Endothelial cell (in vitro differentiated cells): Measurements from ENCODE around the gene ZNF253. TPM values are rescaled to one million over a fixed set of nuclear protein-coding genes. Genes with fewer than 3 reads are reported as not detected.

Experiments
- DNase-seq: peaks from one replicate; pipeline ENCODE4 v3.0.0; 2021; ENCODE audit warnings: low spot score
- H3K27ac Mint-ChIP-seq: one replicate; pipeline ENCODE4 v1.8.0; 2021; ENCODE audit warnings: mixed read lengths, inconsistent platforms; ENCODE audit not compliant: unreplicated experiment
- H3K27me3 Mint-ChIP-seq: one replicate; pipeline ENCODE4 v1.8.0; 2021; ENCODE audit warnings: mild to moderate bottlenecking, moderate library complexity, mixed read lengths, inconsistent platforms; ENCODE audit not compliant: unreplicated experiment
- H3K36me3 Mint-ChIP-seq: one replicate; pipeline ENCODE4 v1.8.0; 2021; ENCODE audit warnings: mild to moderate bottlenecking, low read depth, mixed read lengths, inconsistent platforms; ENCODE audit not compliant: unreplicated experiment
- H3K4me1 Mint-ChIP-seq: one replicate; pipeline ENCODE4 v1.8.0; 2021; ENCODE audit warnings: mild to moderate bottlenecking, mixed read lengths, inconsistent platforms; ENCODE audit not compliant: unreplicated experiment
- H3K4me3 Mint-ChIP-seq: one replicate; pipeline ENCODE4 v1.8.0; 2021; ENCODE audit warnings: mild to moderate bottlenecking, mixed read lengths, inconsistent platforms; ENCODE audit not compliant: unreplicated experiment
- H3K9me3 Mint-ChIP-seq: one replicate; pipeline ENCODE4 v1.8.0; 2021; ENCODE audit warnings: mixed read lengths, inconsistent platforms; ENCODE audit not compliant: unreplicated experiment
- long read RNA-seq: library from polyadenylated mRNA; unstranded; transcript quantifications from one replicate; pipeline ENCODE4 v2.0.0, GENCODE V29; 2020; ENCODE audit not compliant: unreplicated experiment
- total RNA-seq: library from RNA; stranded (reverse); fragmentation: NEBNext Ultra II Directional; extraction: Animal tissue kit (Norgen Biotek cat#: 25700); gene quantifications from one replicate; pipeline ENCODE4 v1.2.1, GENCODE V29; 2021; ENCODE audit not compliant: unreplicated experiment
- TF ChIP-seq, protein P1 (sequence below): fragments of 200-600 bp; sonication (generic); IDR thresholded peaks from one replicate; pipeline ENCODE4 v1.5.0; 2021; ENCODE audit warnings: antibody characterized with exemption; ENCODE audit not compliant: unreplicated experiment

Gene ZNF253
- 23.3 TPM for total RNA-seq
- long read RNA-seq, partial matches to known transcripts, result 0 of 5 reads
- long read RNA-seq, other reads (novel, unspliced or antisense), result 1 of 5 reads

GRCh38 chr19:19865750-19866610 is at the start of gene ZNF253:
Gene ZNF253 (plus strand): TSS chr19:19865882. CDS start chr19:19865997, 115 bp downstream.
- Mint-ChIP-seq H3K36me3 (peaks cover 7% of the 10 kb centered on the region), H3K4me3 (peak within 1 kb of the TSS; percentile 99), H3K27ac (peak within 1 kb of the TSS; percentile 99), H3K27me3 (peaks cover 11% of the 10 kb centered on the region), H3K9me3 (no peaks in the 10 kb centered on the region), H3K4me1 (peaks cover 17% of the 10 kb centered on the region)
- TF ChIP-seq, protein P1, sequence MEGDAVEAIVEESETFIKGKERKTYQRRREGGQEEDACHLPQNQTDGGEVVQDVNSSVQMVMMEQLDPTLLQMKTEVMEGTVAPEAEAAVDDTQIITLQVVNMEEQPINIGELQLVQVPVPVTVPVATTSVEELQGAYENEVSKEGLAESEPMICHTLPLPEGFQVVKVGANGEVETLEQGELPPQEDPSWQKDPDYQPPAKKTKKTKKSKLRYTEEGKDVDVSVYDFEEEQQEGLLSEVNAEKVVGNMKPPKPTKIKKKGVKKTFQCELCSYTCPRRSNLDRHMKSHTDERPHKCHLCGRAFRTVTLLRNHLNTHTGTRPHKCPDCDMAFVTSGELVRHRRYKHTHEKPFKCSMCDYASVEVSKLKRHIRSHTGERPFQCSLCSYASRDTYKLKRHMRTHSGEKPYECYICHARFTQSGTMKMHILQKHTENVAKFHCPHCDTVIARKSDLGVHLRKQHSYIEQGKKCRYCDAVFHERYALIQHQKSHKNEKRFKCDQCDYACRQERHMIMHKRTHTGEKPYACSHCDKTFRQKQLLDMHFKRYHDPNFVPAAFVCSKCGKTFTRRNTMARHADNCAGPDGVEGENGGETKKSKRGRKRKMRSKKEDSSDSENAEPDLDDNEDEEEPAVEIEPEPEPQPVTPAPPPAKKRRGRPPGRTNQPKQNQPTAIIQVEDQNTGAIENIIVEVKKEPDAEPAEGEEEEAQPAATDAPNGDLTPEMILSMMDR, result no peak
- peak; percentile 94 for DNase-seq

DNA sequence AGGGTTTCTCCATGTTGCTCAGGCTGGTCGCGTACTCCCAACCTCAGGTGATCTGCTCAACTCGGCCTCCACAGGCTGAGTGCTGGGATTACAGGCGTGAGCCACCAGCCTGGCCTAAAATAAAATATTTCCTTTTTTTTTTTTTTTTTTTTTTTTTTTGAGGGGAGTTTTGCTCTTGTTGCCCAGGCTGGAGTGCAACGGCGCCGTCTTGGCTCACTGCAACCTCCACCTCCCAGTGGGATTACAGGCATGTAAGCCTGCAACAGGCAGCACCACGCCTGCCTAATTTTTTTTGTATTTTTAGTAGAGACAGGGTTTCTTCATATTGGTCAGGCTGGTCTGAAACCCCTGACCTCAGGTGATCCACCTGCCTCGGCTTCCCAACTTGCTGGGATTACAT is 49.0 kb upstream of the ZNF253 start:
- no peak overlapping the region for H3K27ac Mint-ChIP-seq
- H3K9me3 Mint-ChIP-seq, result no peaks in the 10 kb centered on the region
- no peaks in the 10 kb centered on the region for H3K4me1 Mint-ChIP-seq
- peaks cover 29% of the 10 kb centered on the region for H3K36me3 Mint-ChIP-seq
- no peak for DNase-seq
- H3K27me3 Mint-ChIP-seq, result peaks cover 6% of the 10 kb centered on the region
- TF ChIP-seq, protein P1, result no peak
- H3K4me3 Mint-ChIP-seq, result no peak overlapping the region

GRCh38 chr19:19817357-19817756 is 48.3 kb upstream of the ZNF253 start:
- no peak for DNase-seq
- H3K36me3 Mint-ChIP-seq, result peaks cover 27% of the 10 kb centered on the region
- H3K4me1 Mint-ChIP-seq, result no peaks in the 10 kb centered on the region
- no peak overlapping the region for H3K27ac Mint-ChIP-seq
- H3K9me3 Mint-ChIP-seq, result peaks cover 4% of the 10 kb centered on the region
- peaks cover 6% of the 10 kb centered on the region for H3K27me3 Mint-ChIP-seq
- H3K4me3 Mint-ChIP-seq, result no peak overlapping the region
- TF ChIP-seq, protein P1, result no peak

DNA sequence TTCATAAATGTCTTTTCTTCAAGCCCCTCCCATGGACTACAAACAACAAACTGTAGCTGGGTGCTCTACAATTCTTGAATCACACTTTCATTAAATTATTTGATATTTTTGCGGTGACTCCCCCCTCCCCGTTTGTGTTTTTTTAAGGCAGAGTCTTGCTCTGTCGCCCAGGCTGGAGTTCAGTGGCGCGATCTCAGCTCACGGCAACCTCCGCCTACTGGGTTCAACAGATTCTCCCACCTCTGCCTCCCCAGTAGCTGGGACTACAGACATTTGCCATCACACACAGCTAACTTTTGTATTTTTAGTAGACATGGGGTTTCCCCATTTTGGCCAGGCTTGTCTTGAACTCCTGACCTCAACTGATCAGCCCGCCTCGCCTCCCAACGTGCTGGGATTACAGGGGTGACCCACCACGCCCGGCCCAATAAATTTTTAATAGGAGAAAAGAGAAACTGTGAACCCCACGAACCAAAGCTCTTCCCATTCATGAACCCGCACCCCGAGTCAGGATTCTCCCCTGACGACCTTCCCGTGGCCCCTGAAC is 44.8 kb upstream of the ZNF253 start:
- H3K4me3 Mint-ChIP-seq, result peak overlapping the region; percentile 99
- no peak for DNase-seq
- H3K27me3 Mint-ChIP-seq, result peaks cover 1% of the 10 kb centered on the region
- TF ChIP-seq, protein P1, result no peak
- peaks cover 8% of the 10 kb centered on the region for H3K36me3 Mint-ChIP-seq
- H3K4me1 Mint-ChIP-seq, result no peaks in the 10 kb centered on the region
- peak overlapping the region; percentile 98 for H3K27ac Mint-ChIP-seq
- H3K9me3 Mint-ChIP-seq, result peaks cover 12% of the 10 kb centered on the region
